ENCODE data around the gene DOCK1. TPM values are rescaled to one million over a fixed set of nuclear protein-coding genes. Genes with fewer than 3 reads are reported as not detected.

DOCK1 gene
- total RNA-seq, 1 experiment from 2014 or later = 32.6 TPM

DNA sequence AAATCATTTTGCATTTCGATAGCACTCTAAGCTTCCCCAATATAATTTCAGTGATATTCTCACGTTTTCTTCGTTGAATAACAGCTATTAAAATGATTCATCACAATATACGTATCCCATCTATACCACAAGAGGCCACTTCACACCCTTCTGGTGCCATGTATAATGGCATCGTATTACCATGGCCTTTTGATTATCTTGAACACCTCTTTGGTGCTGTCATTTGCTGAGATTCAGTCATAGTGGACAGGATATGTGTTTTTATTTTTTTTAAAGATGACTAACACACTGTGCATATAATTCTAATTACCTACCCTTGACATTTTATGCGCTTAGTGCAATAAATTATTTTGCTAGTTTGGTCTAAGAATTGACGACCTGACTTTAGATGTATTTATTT, 297.8 kb downstream of the DOCK1 start:
- DNase-seq (ENCODE audit: low spot score) = no peak

- DNase-seq (ENCODE audit: low spot score) = no peak
Measured at GRCh38 chr10:127207081-127207480, 301.9 kb downstream of the DOCK1 start.

DNA sequence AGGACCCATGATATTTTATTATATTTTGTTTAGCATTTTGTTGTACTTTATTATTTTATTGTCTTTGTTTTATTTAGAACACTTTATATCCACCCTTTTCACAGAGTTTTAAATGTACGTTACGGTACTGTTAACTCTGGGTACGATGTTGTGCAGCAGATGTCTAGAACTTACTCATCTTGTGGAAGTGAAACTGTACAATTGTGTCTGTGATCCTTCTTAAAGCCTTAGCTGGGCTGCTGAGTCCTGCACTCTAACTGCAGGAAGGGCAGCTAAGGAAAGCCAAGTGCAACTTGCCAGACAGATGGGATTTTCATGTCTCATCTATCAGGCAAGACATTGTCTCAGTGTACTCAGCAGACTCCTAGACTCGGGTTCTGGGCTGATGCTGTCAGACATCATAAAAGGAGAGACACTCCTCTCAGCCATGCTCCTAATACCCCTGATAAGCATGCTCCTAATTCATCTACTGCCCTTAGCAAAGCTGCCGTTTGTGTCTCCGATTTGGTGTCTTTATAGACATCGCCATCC, 305.8 kb downstream of the DOCK1 start:
- no peak for DNase-seq (ENCODE audit: low spot score)

DNA sequence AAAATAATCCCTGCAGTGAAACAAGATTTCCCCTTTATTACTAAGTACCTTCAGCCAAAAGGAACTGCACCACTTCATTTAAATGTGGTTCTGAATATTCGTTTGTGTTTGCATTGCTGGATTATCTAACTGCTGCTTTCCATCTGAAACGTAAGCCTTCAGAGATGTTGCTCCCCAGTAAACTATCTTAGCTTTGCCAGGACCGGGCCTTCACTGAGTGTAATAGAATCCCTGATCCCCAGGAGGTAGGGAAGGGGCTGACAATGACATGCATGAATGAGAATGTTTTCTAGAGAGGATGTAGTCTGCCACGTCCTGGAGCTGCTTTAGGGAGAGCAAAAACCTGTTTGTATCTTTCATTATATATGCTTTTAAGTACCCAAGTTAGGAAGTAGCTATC, 310.6 kb downstream of the DOCK1 start:
- DNase-seq (ENCODE audit: low spot score) = no peak

GRCh38 chr10:127216274-127216673, 311.0 kb downstream of the DOCK1 start:
- no peak for DNase-seq (ENCODE audit: low spot score)

DNA sequence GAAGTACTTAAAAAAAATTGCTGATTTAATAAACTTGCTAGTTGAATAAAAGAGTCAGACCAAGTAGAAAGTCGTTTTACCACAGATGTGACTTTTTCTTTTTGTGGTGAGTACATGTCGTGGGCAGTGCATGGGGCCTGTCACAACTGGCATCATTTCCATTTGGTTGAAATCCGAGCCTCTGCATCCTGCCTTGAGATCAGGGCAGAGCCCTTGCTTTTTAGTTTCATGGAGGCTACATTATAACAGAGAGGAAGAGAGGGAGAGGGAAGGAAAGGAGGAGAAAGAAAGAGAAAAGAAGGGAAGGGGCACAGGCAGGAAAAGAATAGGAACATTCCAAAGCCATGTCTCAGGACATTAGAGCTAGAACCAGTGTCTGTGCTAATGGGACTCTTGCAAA, 311.6 kb downstream of the DOCK1 start:
- no peak for DNase-seq (ENCODE audit: low spot score)

DNA sequence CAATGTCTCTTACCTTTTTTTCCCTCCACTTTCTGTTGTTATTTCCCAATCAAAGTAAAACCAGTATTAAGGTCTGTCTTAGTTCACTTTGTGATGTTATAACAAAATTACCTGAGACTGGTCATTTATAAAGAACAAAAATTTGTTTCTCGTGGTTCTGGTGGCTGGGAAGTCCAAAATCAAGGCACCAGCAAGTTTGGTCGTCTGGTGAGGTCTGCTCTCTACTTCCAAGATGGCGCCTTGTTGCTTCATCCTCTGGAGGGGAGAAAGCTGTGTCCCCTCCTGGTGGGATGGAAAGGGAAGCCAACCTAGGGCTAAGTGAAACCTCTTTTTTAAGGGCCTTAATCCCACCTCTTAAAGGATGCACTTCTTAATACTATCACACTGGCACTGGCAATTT, 313.4 kb downstream of the DOCK1 start:
- no peak for DNase-seq (ENCODE audit: low spot score)

DNA sequence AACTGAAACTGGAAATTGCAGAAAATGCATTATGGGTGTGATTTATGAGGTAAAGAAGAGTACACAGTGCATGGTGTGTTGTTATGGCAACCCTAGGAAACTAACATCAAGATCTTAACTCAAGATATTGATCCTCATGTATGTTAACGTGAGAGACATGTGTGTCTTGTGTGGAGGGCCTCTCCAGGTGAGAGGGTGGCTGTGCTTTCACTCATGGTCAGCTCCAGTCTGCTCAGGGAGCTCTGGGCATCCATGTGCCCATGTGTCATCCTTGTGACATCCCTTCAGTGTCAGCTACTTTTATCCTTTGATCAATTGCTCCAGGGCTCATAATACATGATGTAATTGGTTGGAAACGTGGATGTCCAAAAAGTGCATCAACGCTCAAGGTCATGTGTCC, 316.1 kb downstream of the DOCK1 start:
- DNase-seq (ENCODE audit: low spot score) = no peak

DNA sequence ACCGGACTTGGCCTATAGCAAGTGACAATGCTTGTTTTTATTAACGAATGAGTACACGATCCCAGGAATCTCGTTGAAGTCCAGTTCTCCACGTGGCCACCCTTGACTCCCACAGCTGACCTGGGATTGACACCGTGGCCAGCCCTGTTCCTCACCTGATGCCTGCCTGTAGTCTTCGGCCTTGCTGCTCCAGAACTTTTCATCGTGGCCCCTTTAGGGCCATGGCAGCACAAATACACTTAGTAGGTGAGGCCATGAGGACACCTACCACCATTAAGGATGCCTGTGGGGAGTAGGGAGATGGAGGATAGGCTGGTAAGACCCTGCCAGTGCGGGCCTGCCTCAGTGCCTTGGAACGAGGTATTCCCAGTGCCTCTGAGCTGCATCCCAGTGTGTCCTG, 321.8 kb downstream of the DOCK1 start:
- no peak for DNase-seq (ENCODE audit: low spot score)

GRCh38 chr10:127227663-127228062, 322.4 kb downstream of the DOCK1 start:
- no peak for DNase-seq (ENCODE audit: low spot score)

DNA sequence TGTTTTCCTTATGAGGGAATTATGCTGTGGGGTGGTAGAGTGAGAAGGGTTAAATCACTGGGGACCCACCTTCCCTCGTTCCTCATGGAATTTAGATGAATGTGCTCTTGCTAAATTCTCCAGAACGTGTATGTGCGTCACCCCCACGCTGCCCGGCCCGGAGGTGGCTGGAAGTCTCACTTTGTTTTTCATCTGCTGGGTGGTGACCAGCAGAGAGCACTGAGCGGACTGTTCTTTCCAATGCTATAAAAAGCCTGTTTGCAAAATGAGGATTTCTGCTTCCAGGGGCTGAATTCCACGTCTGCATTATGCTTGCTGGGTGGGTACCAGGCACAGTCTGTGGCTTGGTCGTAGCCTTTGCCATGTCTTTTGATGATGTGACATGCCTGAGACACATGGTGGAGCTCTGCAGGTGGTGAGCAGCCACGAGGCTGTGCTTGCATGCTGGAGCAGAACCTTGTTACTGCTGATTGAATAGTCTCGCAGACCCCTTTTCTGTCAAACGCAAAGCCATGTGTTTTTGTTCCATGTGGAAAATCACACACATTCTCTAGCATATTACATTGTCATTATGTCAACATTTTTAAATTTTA, 323.1 kb downstream of the DOCK1 start:
- no peak for DNase-seq (ENCODE audit: low spot score)

DNA sequence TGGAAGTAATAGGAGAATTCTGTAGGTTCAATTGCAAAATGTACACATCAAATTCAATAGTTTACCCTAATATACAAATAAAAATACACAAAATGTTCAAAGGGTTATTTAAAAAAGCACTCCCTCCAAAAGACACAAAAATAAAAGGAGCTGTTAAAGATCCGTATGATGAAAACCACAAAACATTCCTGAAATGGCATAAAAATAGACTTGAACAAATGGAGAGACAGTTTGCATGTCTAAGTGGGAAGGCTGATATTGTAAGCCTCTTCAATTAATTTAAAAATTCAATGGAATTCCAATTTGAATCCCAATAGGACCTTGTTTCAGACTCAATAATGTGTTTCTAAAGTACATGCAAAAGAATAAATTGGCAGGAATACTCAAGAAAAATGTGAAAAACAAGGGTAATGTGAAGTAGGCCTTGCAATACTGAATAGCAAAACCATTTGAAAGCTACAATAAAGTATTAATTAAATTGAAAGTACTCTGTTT, 329.1 kb downstream of the DOCK1 start:
- DNase-seq (ENCODE audit: low spot score) = no peak

DNA sequence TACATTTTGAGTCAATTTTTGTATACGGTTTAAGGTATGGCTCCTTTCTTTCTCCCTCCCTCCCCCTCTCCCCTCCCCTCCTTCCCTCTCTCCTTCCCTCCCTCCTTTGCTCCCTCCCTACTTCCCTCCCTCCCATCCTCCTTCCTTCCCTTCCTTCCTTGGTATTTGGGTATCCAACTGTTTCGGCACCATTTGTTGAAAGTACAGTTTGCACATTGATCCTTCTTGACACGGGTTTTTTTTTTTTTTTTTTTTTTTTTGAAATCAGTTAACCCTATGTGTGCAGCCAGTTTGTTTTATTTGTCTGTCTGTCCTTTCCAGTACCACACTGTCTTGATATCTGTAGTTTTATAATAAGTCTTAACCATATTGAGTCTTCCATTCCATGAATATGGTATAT, 331.0 kb downstream of the DOCK1 start:
- no peak for DNase-seq (ENCODE audit: low spot score)

DNA sequence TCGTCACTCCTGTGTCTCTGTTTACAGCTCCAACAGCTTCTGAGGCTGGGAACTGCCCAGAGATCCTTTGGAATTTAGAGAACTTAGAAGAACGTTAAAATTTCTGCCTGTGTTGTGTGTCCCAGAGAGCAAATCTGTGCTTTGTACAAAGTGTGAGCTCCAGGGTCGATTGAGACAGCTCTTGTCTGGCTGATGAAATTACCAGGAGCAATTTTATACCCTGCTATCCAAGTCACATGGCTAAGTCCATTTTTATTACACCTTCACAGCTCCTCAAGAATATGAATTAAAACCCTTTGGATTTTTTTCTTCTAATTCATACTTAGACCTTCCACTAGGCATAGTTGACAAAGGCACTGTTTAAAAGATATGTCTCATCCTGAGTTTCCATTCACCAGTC, 337.7 kb downstream of the DOCK1 start:
- DNase-seq (ENCODE audit: low spot score) = no peak

DNA sequence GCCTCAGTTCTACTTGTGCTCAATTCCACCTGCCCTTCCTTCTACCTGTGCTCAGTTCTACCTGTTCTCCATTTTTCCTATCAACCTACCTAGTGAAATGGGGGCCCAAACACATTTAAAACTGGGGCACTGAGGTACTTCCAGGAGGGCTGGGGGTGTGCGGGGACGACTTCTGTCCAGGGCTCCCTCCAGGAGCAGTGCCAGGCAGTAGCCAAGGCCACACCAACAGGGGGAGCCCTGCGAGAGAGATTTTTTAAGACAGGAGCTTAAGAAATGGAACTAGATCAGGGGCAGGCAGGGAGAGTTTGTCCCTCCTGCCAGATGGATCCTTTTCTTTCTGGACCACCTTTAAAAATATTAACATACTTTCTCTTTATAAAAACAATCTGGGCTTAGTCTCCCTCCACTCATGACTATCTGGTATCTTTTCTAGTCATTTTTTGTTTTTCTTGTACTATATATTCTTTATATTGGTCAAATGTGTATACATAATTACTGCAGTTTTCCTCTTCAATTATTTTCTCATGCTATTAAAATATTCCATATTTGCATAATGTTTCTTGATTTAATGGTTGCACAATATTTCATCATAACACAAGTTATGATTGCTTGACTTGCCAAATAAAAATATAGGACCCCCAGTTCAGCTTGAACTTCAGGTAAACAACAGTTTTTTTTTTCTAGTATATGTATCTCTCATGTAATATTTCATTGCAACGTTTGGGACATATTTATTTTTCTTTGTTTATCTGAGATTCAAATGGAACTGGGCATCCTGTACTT, 338.5 kb downstream of the DOCK1 start:
- DNase-seq (ENCODE audit: low spot score) = peak; percentile 39

DNA sequence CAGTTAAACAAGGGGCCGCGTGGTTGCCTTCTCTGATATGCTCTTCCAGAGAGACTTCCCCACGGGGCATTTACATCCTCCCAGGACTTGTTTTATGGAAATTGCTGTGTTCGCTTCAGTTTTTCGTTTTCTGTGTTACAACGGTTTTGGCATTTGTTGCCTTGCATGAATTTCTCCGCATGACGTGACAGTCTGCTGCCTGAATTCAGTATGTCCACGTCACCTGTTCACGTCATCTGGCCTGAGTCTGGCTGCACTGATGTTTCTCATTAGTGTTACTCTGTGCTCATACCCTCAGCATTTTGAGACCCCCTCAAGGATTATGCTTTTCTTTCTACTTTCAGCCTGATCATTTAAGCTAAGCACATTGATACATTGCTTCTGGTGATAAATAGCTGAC, 340.2 kb downstream of the DOCK1 start:
- no peak for DNase-seq (ENCODE audit: low spot score)

GRCh38 chr10:127250031-127250430, 344.8 kb downstream of the DOCK1 start:
- no peak for DNase-seq (ENCODE audit: low spot score)

GRCh38 chr10:127252818-127253217, 347.6 kb downstream of the DOCK1 start:
- no peak for DNase-seq (ENCODE audit: low spot score)

DNA sequence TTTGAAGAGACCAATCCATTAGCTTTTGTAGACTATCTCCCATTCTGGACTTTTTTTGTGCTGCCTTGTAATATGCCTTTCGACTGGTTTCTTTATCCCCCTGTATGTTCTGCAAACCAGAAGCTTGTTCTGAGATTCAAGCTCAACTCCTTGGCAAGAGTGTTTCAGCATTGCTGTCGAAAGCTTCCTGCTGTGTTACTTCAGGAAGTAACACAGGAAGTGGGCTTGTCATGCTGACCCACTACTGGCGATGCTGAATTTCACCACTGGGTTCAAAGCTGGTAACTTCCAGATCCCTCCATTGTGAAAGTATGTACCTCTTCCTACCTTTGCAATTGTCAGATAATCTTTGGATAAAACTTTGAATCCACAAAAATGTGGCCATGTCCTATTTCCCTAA, 349.0 kb downstream of the DOCK1 start:
- no peak for DNase-seq (ENCODE audit: low spot score)

- DNase-seq (ENCODE audit: low spot score) = no peak
Measured at GRCh38 chr10:127257395-127257794, 352.2 kb downstream of the DOCK1 start.

- DNase-seq (ENCODE audit: low spot score) = no peak
Measured at GRCh38 chr10:127259347-127259746, 354.1 kb downstream of the DOCK1 start.

DNA sequence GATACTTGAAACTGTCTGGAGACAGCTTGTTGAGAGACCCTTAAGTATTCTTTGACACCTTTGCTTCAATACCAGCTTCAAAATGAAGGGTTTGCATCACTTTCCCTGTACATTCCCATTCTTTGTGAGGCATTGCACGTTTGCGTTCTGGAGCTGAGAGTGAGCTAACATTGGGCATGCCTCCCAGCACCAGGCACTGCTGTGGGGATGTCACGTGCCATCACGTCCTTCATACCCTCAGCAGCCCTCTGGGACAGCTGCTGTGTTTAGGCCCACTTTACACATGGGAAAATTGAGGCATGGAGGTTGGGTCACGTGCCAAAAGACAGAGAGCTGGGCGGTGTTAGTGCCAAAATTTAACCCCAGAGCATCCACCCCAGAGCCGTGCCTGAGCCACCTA, 357.4 kb downstream of the DOCK1 start:
- no peak for DNase-seq (ENCODE audit: low spot score)

GRCh38 chr10:127265288-127265687, 360.1 kb downstream of the DOCK1 start:
- no peak for DNase-seq (ENCODE audit: low spot score)

Measured in HT-29 (cell line).